H1 (cell line): ENCODE data around the gene CEACAM1. TPM values are rescaled to one million over a fixed set of nuclear protein-coding genes. Genes with fewer than 3 reads are reported as not detected.

ENCODE experiments used
- ASH2L ChIP-seq: fragments of 200-600, 300-600 bp; sonication (generic); IDR thresholded peaks from one replicate; pipeline ENCODE4 v1.7.1; 2017; ENCODE audit warnings: low read length
- CTBP2 ChIP-seq: IDR thresholded peaks from 2 replicates; pipeline ENCODE4 v1.7.0; 2011; ENCODE audit warnings: borderline replicate concordance, mild to moderate bottlenecking, moderate library complexity, mixed read lengths, low read length; ENCODE audit not compliant: insufficient read depth, insufficient read length
- GTF2F1 ChIP-seq: IDR thresholded peaks from 2 replicates; pipeline ENCODE4 v1.6.1; 2012; ENCODE audit warnings: low read depth, low read length, improper control_type of control experiment, borderline replicate concordance
- KDM1A ChIP-seq: fragments of 200-600, 300-600 bp; sonication (generic); IDR thresholded peaks from 2 replicates; pipeline ENCODE4 v1.7.1; 2016; ENCODE audit warnings: mild to moderate bottlenecking, low read length, borderline replicate concordance
- NRF1 ChIP-seq: IDR thresholded peaks from 2 replicates; pipeline ENCODE4 v1.6.1; 2011; ENCODE audit warnings: mild to moderate bottlenecking, low read depth, low read length, improper control_type of control experiment
- TEAD4 ChIP-seq: IDR thresholded peaks from 2 replicates; pipeline ENCODE4 v1.6.1; 2012; ENCODE audit warnings: low read depth, low read length, inconsistent platforms, mixed read lengths
- YY1 ChIP-seq: IDR thresholded peaks from 2 replicates; pipeline ENCODE4 v1.6.1; 2011; ENCODE audit warnings: low read depth, mild to moderate bottlenecking, low read length
- polyA plus RNA-seq, 7 experiments: library from polyadenylated mRNA; depleted of rRNA in 3 of 7; stranded (reverse) in 5 of 7; unstranded in 2 of 7; fragments of >200 nt in 5 of 7; fragments of 200-250 nt in 2 of 7; gene quantifications; 1 replicate in 5 of 7; 2 replicates in 1 of 7; 4 replicates in 1 of 7; pipeline versions ENCODE4 v1.2.1 to v1.2.3, GENCODE V29; 2011 to 2013; ENCODE audit warnings: missing spikeins in 2 of 7, mixed read lengths in 2 of 7
- total RNA-seq: library from RNA; stranded (reverse); fragmentation: NEBNext Ultra II Directional; extraction: Animal tissue kit (Norgen Biotek cat#: 25700); gene quantifications from 2 replicates; pipeline ENCODE4 v1.2.1, GENCODE V29; 2021
- TF ChIP-seq, protein P1 (sequence below): fragments of 300-600 bp; sonication (generic); IDR thresholded peaks from 2 replicates; pipeline ENCODE4 v1.7.1; 2012; ENCODE audit warnings: low read length, moderate library complexity, mild to moderate bottlenecking, inconsistent platforms; ENCODE audit not compliant: insufficient replicate concordance
- TF ChIP-seq, protein P2 (sequence below), 3 experiments: IDR thresholded peaks; 1 replicate in 2 of 3; 2 replicates in 1 of 3; pipeline versions ENCODE4 v1.5.1 to v1.6.1; 2011; ENCODE audit warnings: low read length in 3 of 3, mild to moderate bottlenecking in 3 of 3, inconsistent platforms in 2 of 3, low read depth in 1 of 3, moderate library complexity in 1 of 3; ENCODE audit not compliant: insufficient read depth in 1 of 3; ENCODE audit errors: control extremely low read depth in 1 of 3

Gene CEACAM1
- total and polyA plus RNA-seq, 2 of the 8 experiments (the other 6 are each of a cell fraction or from before 2014, with no cell fraction given) = 1.8 to 3.6 TPM

DNA sequence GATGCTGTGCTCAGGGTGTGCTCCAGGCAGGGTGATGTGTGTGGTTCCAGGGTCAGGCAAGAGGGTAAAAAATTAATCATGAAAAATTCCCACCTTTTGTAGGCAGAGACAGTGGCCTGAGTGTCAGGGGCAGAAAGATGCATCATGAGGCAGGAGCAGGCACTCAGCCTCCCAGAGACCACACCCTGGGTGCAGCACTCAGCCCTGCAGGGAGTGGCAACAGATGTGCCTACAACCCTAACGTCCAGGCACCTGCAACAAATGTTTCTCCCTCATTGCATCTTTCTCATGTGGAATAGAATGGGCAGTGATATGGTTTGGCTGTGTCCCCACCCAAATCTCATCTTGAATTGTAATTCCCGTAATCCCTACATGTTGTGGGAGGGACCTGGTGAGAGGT, 19.6 kb upstream of the CEACAM1 start (continued):
- TF ChIP-seq, protein P1, sequence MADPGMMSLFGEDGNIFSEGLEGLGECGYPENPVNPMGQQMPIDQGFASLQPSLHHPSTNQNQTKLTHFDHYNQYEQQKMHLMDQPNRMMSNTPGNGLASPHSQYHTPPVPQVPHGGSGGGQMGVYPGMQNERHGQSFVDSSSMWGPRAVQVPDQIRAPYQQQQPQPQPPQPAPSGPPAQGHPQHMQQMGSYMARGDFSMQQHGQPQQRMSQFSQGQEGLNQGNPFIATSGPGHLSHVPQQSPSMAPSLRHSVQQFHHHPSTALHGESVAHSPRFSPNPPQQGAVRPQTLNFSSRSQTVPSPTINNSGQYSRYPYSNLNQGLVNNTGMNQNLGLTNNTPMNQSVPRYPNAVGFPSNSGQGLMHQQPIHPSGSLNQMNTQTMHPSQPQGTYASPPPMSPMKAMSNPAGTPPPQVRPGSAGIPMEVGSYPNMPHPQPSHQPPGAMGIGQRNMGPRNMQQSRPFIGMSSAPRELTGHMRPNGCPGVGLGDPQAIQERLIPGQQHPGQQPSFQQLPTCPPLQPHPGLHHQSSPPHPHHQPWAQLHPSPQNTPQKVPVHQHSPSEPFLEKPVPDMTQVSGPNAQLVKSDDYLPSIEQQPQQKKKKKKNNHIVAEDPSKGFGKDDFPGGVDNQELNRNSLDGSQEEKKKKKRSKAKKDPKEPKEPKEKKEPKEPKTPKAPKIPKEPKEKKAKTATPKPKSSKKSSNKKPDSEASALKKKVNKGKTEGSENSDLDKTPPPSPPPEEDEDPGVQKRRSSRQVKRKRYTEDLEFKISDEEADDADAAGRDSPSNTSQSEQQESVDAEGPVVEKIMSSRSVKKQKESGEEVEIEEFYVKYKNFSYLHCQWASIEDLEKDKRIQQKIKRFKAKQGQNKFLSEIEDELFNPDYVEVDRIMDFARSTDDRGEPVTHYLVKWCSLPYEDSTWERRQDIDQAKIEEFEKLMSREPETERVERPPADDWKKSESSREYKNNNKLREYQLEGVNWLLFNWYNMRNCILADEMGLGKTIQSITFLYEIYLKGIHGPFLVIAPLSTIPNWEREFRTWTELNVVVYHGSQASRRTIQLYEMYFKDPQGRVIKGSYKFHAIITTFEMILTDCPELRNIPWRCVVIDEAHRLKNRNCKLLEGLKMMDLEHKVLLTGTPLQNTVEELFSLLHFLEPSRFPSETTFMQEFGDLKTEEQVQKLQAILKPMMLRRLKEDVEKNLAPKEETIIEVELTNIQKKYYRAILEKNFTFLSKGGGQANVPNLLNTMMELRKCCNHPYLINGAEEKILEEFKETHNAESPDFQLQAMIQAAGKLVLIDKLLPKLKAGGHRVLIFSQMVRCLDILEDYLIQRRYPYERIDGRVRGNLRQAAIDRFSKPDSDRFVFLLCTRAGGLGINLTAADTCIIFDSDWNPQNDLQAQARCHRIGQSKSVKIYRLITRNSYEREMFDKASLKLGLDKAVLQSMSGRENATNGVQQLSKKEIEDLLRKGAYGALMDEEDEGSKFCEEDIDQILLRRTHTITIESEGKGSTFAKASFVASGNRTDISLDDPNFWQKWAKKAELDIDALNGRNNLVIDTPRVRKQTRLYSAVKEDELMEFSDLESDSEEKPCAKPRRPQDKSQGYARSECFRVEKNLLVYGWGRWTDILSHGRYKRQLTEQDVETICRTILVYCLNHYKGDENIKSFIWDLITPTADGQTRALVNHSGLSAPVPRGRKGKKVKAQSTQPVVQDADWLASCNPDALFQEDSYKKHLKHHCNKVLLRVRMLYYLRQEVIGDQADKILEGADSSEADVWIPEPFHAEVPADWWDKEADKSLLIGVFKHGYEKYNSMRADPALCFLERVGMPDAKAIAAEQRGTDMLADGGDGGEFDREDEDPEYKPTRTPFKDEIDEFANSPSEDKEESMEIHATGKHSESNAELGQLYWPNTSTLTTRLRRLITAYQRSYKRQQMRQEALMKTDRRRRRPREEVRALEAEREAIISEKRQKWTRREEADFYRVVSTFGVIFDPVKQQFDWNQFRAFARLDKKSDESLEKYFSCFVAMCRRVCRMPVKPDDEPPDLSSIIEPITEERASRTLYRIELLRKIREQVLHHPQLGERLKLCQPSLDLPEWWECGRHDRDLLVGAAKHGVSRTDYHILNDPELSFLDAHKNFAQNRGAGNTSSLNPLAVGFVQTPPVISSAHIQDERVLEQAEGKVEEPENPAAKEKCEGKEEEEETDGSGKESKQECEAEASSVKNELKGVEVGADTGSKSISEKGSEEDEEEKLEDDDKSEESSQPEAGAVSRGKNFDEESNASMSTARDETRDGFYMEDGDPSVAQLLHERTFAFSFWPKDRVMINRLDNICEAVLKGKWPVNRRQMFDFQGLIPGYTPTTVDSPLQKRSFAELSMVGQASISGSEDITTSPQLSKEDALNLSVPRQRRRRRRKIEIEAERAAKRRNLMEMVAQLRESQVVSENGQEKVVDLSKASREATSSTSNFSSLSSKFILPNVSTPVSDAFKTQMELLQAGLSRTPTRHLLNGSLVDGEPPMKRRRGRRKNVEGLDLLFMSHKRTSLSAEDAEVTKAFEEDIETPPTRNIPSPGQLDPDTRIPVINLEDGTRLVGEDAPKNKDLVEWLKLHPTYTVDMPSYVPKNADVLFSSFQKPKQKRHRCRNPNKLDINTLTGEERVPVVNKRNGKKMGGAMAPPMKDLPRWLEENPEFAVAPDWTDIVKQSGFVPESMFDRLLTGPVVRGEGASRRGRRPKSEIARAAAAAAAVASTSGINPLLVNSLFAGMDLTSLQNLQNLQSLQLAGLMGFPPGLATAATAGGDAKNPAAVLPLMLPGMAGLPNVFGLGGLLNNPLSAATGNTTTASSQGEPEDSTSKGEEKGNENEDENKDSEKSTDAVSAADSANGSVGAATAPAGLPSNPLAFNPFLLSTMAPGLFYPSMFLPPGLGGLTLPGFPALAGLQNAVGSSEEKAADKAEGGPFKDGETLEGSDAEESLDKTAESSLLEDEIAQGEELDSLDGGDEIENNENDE = no peak
- TF ChIP-seq YY1 (no peak), TEAD4 (no peak), CTBP2 (no peak), ASH2L (no peak), KDM1A (no peak), GTF2F1 (no peak), NRF1 (no peak)
- TF ChIP-seq, protein P2, sequence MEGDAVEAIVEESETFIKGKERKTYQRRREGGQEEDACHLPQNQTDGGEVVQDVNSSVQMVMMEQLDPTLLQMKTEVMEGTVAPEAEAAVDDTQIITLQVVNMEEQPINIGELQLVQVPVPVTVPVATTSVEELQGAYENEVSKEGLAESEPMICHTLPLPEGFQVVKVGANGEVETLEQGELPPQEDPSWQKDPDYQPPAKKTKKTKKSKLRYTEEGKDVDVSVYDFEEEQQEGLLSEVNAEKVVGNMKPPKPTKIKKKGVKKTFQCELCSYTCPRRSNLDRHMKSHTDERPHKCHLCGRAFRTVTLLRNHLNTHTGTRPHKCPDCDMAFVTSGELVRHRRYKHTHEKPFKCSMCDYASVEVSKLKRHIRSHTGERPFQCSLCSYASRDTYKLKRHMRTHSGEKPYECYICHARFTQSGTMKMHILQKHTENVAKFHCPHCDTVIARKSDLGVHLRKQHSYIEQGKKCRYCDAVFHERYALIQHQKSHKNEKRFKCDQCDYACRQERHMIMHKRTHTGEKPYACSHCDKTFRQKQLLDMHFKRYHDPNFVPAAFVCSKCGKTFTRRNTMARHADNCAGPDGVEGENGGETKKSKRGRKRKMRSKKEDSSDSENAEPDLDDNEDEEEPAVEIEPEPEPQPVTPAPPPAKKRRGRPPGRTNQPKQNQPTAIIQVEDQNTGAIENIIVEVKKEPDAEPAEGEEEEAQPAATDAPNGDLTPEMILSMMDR (IDR thresholded peaks at IDR 0.05; ENCODE audit: control extremely low read depth in 1 of 3, insufficient read depth in 1 of 3, low read depth in 1 of 3, low read length in 3 of 3) = no peak
